BJ (cell line): Measurements from ENCODE around the gene IDH2. TPM values are rescaled to one million over a fixed set of nuclear protein-coding genes. Genes with fewer than 3 reads are reported as not detected.

Source experiments
- CTCF ChIA-PET: fragments of 350-600 bp; formaldehyde crosslinking; extraction: SDS; loops from one replicate; lab custom pipeline; 2021; ENCODE audit warnings: antibody characterized with exemption, inconsistent platforms; lab: Yijun Ruan, JAX
- POLR2A ChIA-PET: fragments of 300-600 bp; sonication (Branson Sonifier 250); formaldehyde crosslinking; extraction: SDS; loops from one replicate; lab custom pipeline; 2021; ENCODE audit warnings: antibody characterized with exemption; lab: Charles Lee
- DNase-seq: peaks from one replicate; pipeline ENCODE4 v3.0.0-alpha.2; 2011; ENCODE audit warnings: low read depth
- H3K27me3 ChIP-seq: 2 replicates; pipeline ENCODE4 v1.6.0; 2011; ENCODE audit warnings: low read length; ENCODE audit not compliant: control insufficient read depth, insufficient read depth
- H3K36me3 ChIP-seq: 2 replicates; pipeline ENCODE4 v1.5.1; 2011; ENCODE audit warnings: low read length; ENCODE audit not compliant: control insufficient read depth, insufficient read depth
- H3K4me3 ChIP-seq: 2 replicates; pipeline ENCODE4 v1.5.1; 2011; ENCODE audit warnings: low read depth, mild to moderate bottlenecking, control low read depth, low read length
- CTCF ChIP-seq: IDR thresholded peaks from 2 replicates; pipeline ENCODE4 v1.5.1; 2011; ENCODE audit warnings: low read depth, mild to moderate bottlenecking, control low read depth, inconsistent platforms, low read length, moderate library complexity; ENCODE audit not compliant: insufficient read depth
- polyA plus RNA-seq: library from polyadenylated mRNA; depleted of rRNA; stranded (reverse); fragments of >200 nt; gene quantifications from 2 replicates; pipeline ENCODE4 v1.2.3, GENCODE V29; 2011

Gene IDH2
- polyA plus RNA-seq, 1 experiment, result 164 TPM

GRCh38 chr15:90138071-90138833 lies 36.0 kb upstream of the IDH2 start:
- TF ChIP-seq CTCF, result no peak
- Histone ChIP-seq H3K36me3 (no peaks in the 10 kb centered on the region), H3K27me3 (peaks cover 2% of the 10 kb centered on the region; the same call in 1 of the 2 replicates), H3K4me3 (no peak overlapping the region)
- no peak for DNase-seq
- POLR2A ChIA-PET, result no interaction called here
- CTCF ChIA-PET, result interaction anchor here (1.2 to 1.3 kb wide), 2 partner anchors 10 to 83 kb away, joined by 3 to 5 read pairs; no protein-coding TSS in a partner anchor

GRCh38 chr15:90132437-90132836 lies 30.2 kb upstream of the IDH2 start:
- no peaks in the 10 kb centered on the region for H3K36me3 ChIP-seq
- POLR2A ChIA-PET, result no interaction called here
- H3K4me3 ChIP-seq, result no peak overlapping the region
- CTCF ChIA-PET, result no interaction called here
- no peak for DNase-seq
- peaks cover 2% of the 10 kb centered on the region; the same call in 1 of the 2 replicates for H3K27me3 ChIP-seq
- no peak for TF ChIP-seq CTCF

- POLR2A ChIA-PET, result no interaction called here
- TF ChIP-seq CTCF, result no peak
- no peak overlapping the region for H3K4me3 ChIP-seq
- no peaks in the 10 kb centered on the region for H3K36me3 ChIP-seq
- no peak for DNase-seq
- CTCF ChIA-PET, result no interaction called here
- H3K27me3 ChIP-seq, result peaks cover 2% of the 10 kb centered on the region; the same call in 1 of the 2 replicates
Observed at GRCh38 chr15:90131848-90132247, 29.6 kb upstream of the IDH2 start.

GRCh38 chr15:90130291-90130690 lies 28.0 kb upstream of the IDH2 start:
- peaks cover 2% of the 10 kb centered on the region; the same call in 1 of the 2 replicates for H3K27me3 ChIP-seq
- POLR2A ChIA-PET, result no interaction called here
- CTCF ChIA-PET, result interaction anchor here (1.5 kb wide), 1 partner anchor 11 kb away, joined by 4 read pairs; no protein-coding TSS in a partner anchor

More at GRCh38 chr15:90130291-90130690, 28.0 kb upstream of the IDH2 start:
- TF ChIP-seq CTCF, result no peak
- no peak overlapping the region for H3K4me3 ChIP-seq
- no peak for DNase-seq
- no peaks in the 10 kb centered on the region for H3K36me3 ChIP-seq
